ENCODE results near the gene C1orf174. TPM values are rescaled to one million over a fixed set of nuclear protein-coding genes. Genes with fewer than 3 reads are reported as not detected.
"Not testable (repeated sequence)": the region's sequence is repeated elsewhere in the genome, so short reads cannot be mapped to it uniquely, and the experiment has no call there.

The C1orf174 gene
- total RNA-seq, 3 donors from 2014 or later, result 17.6 to 24.9 (median 18.1) TPM

GRCh38 chr1:3922201-3922725 is 22.2 kb upstream of the C1orf174 start:
- Histone ChIP-seq H3K4me3 (no peak overlapping the region), H3K9me3 (no peaks in the 10 kb centered on the region), H3K27me3 (peaks cover 0 to 50% of the 10 kb centered on the region in 2 donors), H3K36me3 (no peaks in the 10 kb centered on the region), H3K4me1 (no peaks in the 10 kb centered on the region), H3K27ac (no peak overlapping the region)
- no peak for TF ChIP-seq CTCF (IDR thresholded peaks at IDR 0.05)
- no peak for TF ChIP-seq POLR2AphosphoS5 (IDR thresholded peaks at IDR 0.05)
- TF ChIP-seq POLR2A (IDR thresholded peaks at IDR 0.05), result no peak
- no peak for DNase-seq (ENCODE audit: low spot score in 2 of 2)
- intact Hi-C loops (cut with DNase I; ENCODE audit: low total_unique reads), result no loop called here

- peaks cover 0 to 50% of the 10 kb centered on the region in 2 donors for H3K27me3 ChIP-seq
- DNase-seq (ENCODE audit: low spot score in 2 of 2), result no peak
- intact Hi-C loops (cut with DNase I; ENCODE audit: low total_unique reads), result no loop called here
- H3K4me3 ChIP-seq, result no peak overlapping the region
- no peaks in the 10 kb centered on the region for H3K4me1 ChIP-seq
- H3K27ac ChIP-seq, result no peak overlapping the region
- TF ChIP-seq POLR2A (IDR thresholded peaks at IDR 0.05) (no peak), POLR2AphosphoS5 (IDR thresholded peaks at IDR 0.05) (no peak)
- no peaks in the 10 kb centered on the region for H3K36me3 ChIP-seq
- no peaks in the 10 kb centered on the region for H3K9me3 ChIP-seq
Observed at GRCh38 chr1:3921765-3922164, 21.7 kb upstream of the C1orf174 start.

- Histone ChIP-seq H3K9me3 (no peaks in the 10 kb centered on the region), H3K27ac (no peak overlapping the region), H3K4me3 (no peak overlapping the region), H3K27me3 (peaks cover 0 to 33% of the 10 kb centered on the region in 2 donors), H3K4me1 (no peaks in the 10 kb centered on the region), H3K36me3 (no peaks in the 10 kb centered on the region)
- intact Hi-C loops (cut with DNase I; ENCODE audit: low total_unique reads), result no loop called here
- DNase-seq (ENCODE audit: low spot score in 2 of 2), result no peak
- TF ChIP-seq CTCF (IDR thresholded peaks at IDR 0.05) (no peak), POLR2AphosphoS5 (IDR thresholded peaks at IDR 0.05) (no peak), POLR2A (IDR thresholded peaks at IDR 0.05) (no peak)
Observed at GRCh38 chr1:3919706-3920105, 19.6 kb upstream of the C1orf174 start.

GRCh38 chr1:3918966-3919611 is 19.0 kb upstream of the C1orf174 start:
- Histone ChIP-seq H3K36me3 (no peaks in the 10 kb centered on the region), H3K27me3 (peaks cover 0 to 29% of the 10 kb centered on the region in 2 donors), H3K9me3 (no peaks in the 10 kb centered on the region), H3K4me3 (no peak overlapping the region), H3K27ac (no peak overlapping the region), H3K4me1 (no peaks in the 10 kb centered on the region)
- intact Hi-C loops (cut with DNase I; ENCODE audit: low total_unique reads), result no loop called here
- DNase-seq (ENCODE audit: low spot score in 2 of 2), result no peak
- TF ChIP-seq POLR2AphosphoS5 (IDR thresholded peaks at IDR 0.05) (no peak), CTCF (IDR thresholded peaks at IDR 0.05) (no peak)

- DNase-seq (ENCODE audit: low spot score in 2 of 2); H3K27ac ChIP-seq; H3K4me1 ChIP-seq; H3K4me3 ChIP-seq; H3K9me3 ChIP-seq; H3K36me3 ChIP-seq; intact Hi-C loops (cut with DNase I; ENCODE audit: low total_unique reads): not testable (repeated sequence)
- peaks cover 0 to 21% of the 10 kb centered on the region in 2 donors for H3K27me3 ChIP-seq
Observed at GRCh38 chr1:3918359-3918758, 18.3 kb upstream of the C1orf174 start.

- no peaks in the 10 kb centered on the region for H3K4me1 ChIP-seq
- peaks cover 0 to 19% of the 10 kb centered on the region in 2 donors for H3K27me3 ChIP-seq
- no peak overlapping the region for H3K4me3 ChIP-seq
- intact Hi-C loops (cut with DNase I; ENCODE audit: low total_unique reads), result no loop called here
- no peaks in the 10 kb centered on the region for H3K9me3 ChIP-seq
- DNase-seq (ENCODE audit: low spot score in 2 of 2), result no peak
- TF ChIP-seq POLR2A (IDR thresholded peaks at IDR 0.05) (no peak), POLR2AphosphoS5 (IDR thresholded peaks at IDR 0.05) (no peak), CTCF (IDR thresholded peaks at IDR 0.05) (no peak)
- H3K36me3 ChIP-seq, result no peaks in the 10 kb centered on the region
- no peak overlapping the region for H3K27ac ChIP-seq
Observed at GRCh38 chr1:3917761-3918160, 17.7 kb upstream of the C1orf174 start.
